Measurements from ENCODE around the gene CLN6. TPM values are rescaled to one million over a fixed set of nuclear protein-coding genes. Genes with fewer than 3 reads are reported as not detected.

Gene CLN6
- total RNA-seq, 4 donors from 2014 or later, result 1.8 to 34.0 (median 13.1) TPM

DNA sequence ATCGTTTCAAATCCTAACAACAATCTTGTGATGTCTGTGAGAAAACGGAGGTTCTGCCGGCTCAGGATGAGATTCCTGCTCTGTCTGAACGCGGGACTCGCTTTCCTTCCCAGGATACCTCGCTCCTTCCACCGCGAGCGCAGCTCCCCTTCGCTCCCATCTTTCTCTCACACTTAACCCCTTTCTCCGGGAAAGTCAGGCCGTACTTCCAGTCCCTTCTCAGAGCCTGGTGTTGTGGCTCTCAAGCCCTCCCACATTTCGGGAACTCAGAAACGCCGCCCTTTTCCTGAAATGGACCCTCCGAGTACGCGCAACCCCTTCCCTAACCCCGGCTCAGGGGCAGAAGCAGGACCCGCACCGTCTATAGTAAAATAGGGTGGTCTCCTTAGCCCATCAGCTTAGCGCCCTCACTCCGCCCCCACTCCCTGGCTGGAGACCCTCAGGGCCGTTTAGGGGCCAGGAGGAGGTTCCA lies 47.6 kb upstream of the CLN6 start:
- TF ChIP-seq CTCF (IDR thresholded peaks at IDR 0.05) (no peak), POLR2A (IDR thresholded peaks at IDR 0.05) (no peak)
- intact Hi-C loops (cut with DNase I; ENCODE audit: low total_unique reads), result no loop called here
- peak overlapping the region; percentile 80 to 83 for H3K4me3 ChIP-seq
- H3K9me3 ChIP-seq, result no peaks in the 10 kb centered on the region
- peak overlapping the region; percentile 99 for H3K27ac ChIP-seq
- H3K27me3 ChIP-seq, result no peaks in the 10 kb centered on the region
- peaks cover 2 to 13% of the 10 kb centered on the region in 2 donors for H3K4me1 ChIP-seq
- DNase-seq, result no peak
- H3K36me3 ChIP-seq, result no peaks in the 10 kb centered on the region

DNA sequence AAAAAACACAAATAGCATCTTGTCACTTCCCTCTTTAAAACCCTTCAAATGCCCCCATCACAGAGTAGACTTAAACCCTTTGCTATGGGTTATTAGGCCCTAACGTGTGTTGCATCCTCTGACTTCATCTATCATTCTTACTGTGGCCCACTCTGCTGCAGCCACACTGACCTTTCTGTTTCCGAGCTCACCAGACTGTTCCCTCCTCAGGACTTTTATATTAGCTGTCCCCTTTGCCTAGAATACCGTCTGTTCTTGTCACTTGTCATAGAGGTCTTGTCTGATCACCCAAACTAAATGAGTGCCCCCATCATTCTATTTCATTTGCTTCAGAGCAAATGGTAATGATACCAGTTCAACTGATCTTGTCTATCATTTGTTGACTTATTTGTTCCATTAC lies 47.1 kb upstream of the CLN6 start:
- no peaks in the 10 kb centered on the region for H3K27me3 ChIP-seq
- no peaks in the 10 kb centered on the region for H3K9me3 ChIP-seq
- TF ChIP-seq POLR2A (IDR thresholded peaks at IDR 0.05) (no peak), CTCF (IDR thresholded peaks at IDR 0.05) (no peak)
- peak overlapping the region; percentile 99 for H3K27ac ChIP-seq
- peak overlapping the region; percentile 80 to 83 for H3K4me3 ChIP-seq
- no peak for DNase-seq
- intact Hi-C loops (cut with DNase I; ENCODE audit: low total_unique reads), result no loop called here
- peaks cover 7 to 18% of the 10 kb centered on the region in 2 donors for H3K4me1 ChIP-seq
- H3K36me3 ChIP-seq, result no peaks in the 10 kb centered on the region

- H3K36me3 ChIP-seq, result no peaks in the 10 kb centered on the region
- H3K9me3 ChIP-seq, result no peaks in the 10 kb centered on the region
- no peak for DNase-seq
- peaks cover 14 to 20% of the 10 kb centered on the region in 2 donors for H3K4me1 ChIP-seq
- H3K27me3 ChIP-seq, result no peaks in the 10 kb centered on the region
- intact Hi-C loops (cut with DNase I; ENCODE audit: low total_unique reads), result no loop called here
- TF ChIP-seq POLR2A (IDR thresholded peaks at IDR 0.05) (no peak), CTCF (IDR thresholded peaks at IDR 0.05) (no peak)
- H3K4me3 ChIP-seq, result no peak overlapping the region
- peak overlapping the region; percentile 99 for H3K27ac ChIP-seq
Observed at GRCh38 chr15:68275165-68275746, 45.7 kb upstream of the CLN6 start.

- no peak for TF ChIP-seq POLR2A (IDR thresholded peaks at IDR 0.05)
- H3K27me3 ChIP-seq, result no peaks in the 10 kb centered on the region
- no peak overlapping the region for H3K4me3 ChIP-seq
- intact Hi-C loops (cut with DNase I; ENCODE audit: low total_unique reads), result no loop called here
- peak overlapping the region; percentile 99 for H3K27ac ChIP-seq
- H3K9me3 ChIP-seq, result no peaks in the 10 kb centered on the region
- H3K4me1 ChIP-seq, result peaks cover 14 to 20% of the 10 kb centered on the region in 2 donors
- DNase-seq, result no peak
- H3K36me3 ChIP-seq, result no peaks in the 10 kb centered on the region
Observed at GRCh38 chr15:68274201-68274848, 44.8 kb upstream of the CLN6 start.

GRCh38 chr15:68272721-68273271 lies 43.3 kb upstream of the CLN6 start:
- intact Hi-C loops (cut with DNase I; ENCODE audit: low total_unique reads), result no loop called here
- Histone ChIP-seq H3K4me1 (peaks cover 14 to 20% of the 10 kb centered on the region in 2 donors), H3K9me3 (no peaks in the 10 kb centered on the region), H3K27ac (peak overlapping the region; percentile 99), H3K36me3 (no peaks in the 10 kb centered on the region), H3K27me3 (no peaks in the 10 kb centered on the region), H3K4me3 (no peak overlapping the region)
- peak; percentile 67 to 88 for DNase-seq
- TF ChIP-seq POLR2A (IDR thresholded peaks at IDR 0.05) (peak in 1 of 2 donors; percentile 7), CTCF (IDR thresholded peaks at IDR 0.05) (no peak)
